Jurkat, Clone E6-1 (cell line): ENCODE results near the gene NOG.

Source experiments
- DNase-seq: peaks from one replicate; pipeline ENCODE4 v3.0.0-alpha.2; 2011; ENCODE audit warnings: low read depth, low spot score
- H3K4me3 ChIP-seq: 2 replicates; pipeline ENCODE4 v1.5.1; 2011; ENCODE audit warnings: mild to moderate bottlenecking, low read length, control low read depth, moderate library complexity

Gene NOG

DNA sequence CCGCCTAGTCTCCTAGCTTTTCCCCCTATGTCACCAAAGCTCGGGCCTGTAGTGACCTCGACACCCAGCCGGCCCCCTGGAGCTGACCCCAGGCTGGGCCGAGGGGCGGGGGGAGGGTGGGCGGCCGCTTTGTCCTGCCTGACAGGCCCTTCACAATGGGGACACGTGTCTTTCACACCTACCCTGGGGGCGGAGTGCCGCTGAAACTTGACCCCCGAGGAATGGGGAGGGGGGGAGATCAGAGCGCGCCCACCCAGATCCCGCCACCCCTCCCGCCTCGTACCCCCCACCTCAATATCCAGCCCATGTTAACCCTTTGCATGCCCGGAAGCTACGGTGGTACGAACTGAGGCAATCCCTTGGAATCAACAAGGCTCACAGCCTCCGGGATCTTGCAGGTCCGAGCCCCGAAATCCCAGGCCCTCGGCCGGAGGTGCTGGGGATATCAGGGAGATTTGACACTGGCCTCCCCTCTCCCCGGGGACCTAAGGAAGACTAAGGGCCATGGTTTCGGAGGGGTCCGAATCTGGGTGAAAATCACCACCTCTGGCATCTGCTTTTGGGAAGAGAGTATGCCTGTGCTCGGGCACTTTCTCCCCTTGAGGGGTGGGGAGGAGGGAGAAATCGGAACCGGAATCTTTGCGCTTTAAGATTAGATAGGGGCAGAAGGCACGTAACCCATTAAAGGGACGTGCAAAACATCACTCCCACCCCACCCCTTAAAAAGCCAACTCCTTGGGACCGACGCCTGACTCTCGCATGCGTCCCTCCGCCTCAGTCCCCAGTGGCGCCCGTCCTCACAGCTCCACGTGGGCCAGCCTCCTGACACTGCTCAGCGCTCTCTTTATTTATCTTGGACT, 2.6 kb downstream of the NOG start:
- H3K4me3 ChIP-seq = no peak overlapping the region
- DNase-seq = no peak

GRCh38 chr17:56596691-56597494, 3.4 kb downstream of the NOG start:
- no peak overlapping the region for H3K4me3 ChIP-seq
- no peak for DNase-seq

GRCh38 chr17:56597495-56597990, 4.0 kb downstream of the NOG start:
- H3K4me3 ChIP-seq = no peak overlapping the region
- no peak for DNase-seq

DNA sequence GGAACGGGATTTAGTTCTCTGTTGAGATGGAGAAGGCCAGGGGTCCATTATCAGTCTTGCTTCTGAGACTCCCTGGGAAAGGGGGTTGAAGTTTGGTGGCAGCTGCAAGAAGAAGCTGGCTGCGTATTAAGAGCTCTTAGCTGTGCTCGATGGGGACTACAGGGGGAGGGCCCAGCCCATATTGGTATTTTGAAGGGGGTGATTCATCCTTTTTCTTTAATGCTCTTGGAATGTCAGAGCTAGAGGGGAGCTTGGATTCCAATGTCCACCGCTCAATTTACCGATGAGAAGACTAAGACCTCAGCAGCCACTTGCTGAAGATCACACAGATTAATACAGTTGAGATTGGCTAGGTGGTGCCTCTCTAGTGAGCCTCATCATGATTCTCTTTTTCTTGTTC, 5.0 kb downstream of the NOG start:
- DNase-seq = no peak
- no peak overlapping the region for H3K4me3 ChIP-seq

- DNase-seq = no peak
- H3K4me3 ChIP-seq = no peak overlapping the region
Measured at GRCh38 chr17:56599088-56599487, 5.6 kb downstream of the NOG start.

GRCh38 chr17:56599566-56599965, 6.1 kb downstream of the NOG start:
- no peak overlapping the region for H3K4me3 ChIP-seq
- peak; percentile 54 for DNase-seq

- DNase-seq = no peak
- H3K4me3 ChIP-seq = no peak overlapping the region
Measured at GRCh38 chr17:56600256-56600655, 6.8 kb downstream of the NOG start.

- no peak overlapping the region for H3K4me3 ChIP-seq
- DNase-seq = no peak
Measured at GRCh38 chr17:56601591-56601990, 8.1 kb downstream of the NOG start.

GRCh38 chr17:56602292-56603130, 9.0 kb downstream of the NOG start:
- no peak overlapping the region for H3K4me3 ChIP-seq
- no peak for DNase-seq

- no peak overlapping the region for H3K4me3 ChIP-seq
- no peak for DNase-seq
Measured at GRCh38 chr17:56603486-56604238, 10.2 kb downstream of the NOG start.

DNA sequence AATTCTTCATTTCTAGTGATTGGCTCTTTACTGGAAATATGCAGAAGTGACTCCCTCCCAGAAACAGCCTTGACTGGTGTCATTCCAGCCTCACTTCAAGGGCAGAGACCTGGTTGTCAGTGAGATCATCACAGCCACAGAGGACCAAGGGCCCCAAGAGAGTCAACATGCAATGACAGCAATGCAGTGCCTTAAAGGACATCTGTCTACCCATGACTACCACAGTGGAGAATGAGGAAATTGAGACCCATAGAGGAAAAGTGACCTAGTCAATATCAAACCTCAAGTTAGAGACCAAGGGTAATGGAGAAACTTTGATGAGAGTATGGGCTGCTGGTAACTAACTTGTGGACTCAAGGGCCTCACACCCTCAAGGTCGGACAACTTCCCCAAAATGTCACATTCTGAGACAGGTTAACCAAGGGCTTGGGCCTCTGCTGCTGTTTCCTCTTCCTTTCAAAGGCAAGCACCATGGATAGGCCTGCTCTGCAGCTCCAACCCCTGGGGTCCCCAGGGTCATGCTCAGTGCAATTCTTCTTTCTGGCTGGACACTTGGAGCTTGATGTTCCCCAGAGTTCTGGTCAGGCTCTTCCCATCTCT, 11.3 kb downstream of the NOG start:
- no peak for DNase-seq
- no peak overlapping the region for H3K4me3 ChIP-seq

GRCh38 chr17:56608944-56609343, 15.4 kb downstream of the NOG start:
- DNase-seq = no peak
- H3K4me3 ChIP-seq = no peak overlapping the region

DNA sequence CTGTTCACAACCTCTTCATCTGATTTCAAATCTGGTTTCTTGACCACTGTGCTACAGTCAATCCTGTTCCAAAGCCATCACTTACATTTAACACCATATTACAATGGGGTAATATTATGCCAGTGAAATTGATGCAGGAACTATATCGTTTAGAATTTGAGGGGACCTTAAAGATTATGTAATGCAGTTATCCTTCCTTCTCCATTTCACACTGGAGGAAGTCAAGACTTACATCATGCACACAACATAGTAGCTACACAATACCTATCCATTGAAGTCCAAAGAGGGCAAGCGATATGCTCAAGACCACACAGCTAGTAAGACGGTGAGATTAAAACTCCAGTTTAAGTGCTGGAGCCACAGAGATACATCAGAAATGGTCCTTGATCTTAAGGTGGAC, 16.8 kb downstream of the NOG start:
- no peak overlapping the region for H3K4me3 ChIP-seq
- no peak for DNase-seq

DNA sequence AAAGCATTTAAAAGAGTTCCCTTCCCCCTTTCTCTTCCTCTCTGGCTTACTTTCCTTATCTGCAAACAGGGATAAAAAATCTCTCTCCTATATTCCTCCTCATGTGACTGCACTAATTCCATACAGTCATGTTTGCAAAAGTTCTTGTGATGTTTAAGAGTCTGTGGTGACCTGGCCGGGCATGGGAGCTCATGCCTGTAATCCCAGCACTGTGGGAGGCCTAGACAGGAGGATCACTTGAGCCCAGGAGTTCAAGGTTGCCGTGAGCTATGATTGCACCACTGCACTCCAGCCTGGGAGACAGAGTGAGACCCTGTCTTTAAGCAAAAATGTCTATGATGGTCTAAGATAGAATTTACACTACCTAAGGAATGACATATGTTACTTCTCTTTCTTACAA, 19.6 kb downstream of the NOG start:
- no peak overlapping the region for H3K4me3 ChIP-seq
- no peak for DNase-seq

DNA sequence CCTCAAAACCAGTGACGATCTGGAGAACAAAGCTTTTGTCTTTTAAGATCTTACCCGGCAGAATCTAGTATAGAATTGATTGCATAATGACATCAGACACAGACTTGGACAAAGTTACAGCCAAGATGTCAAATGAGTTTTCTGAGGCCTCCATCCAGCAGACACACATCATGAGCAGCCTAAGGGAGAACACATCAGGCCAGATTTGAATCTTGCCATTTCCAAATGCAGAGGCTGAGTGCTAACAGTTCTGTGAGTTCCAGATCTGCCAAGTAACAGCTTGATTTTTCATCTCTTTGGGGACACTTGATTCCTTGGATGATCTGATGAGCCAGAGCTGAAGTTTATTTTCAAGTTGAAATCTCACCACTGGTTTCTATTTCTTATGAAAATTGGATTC, 21.0 kb downstream of the NOG start:
- no peak for DNase-seq
- no peak overlapping the region for H3K4me3 ChIP-seq

- DNase-seq = no peak
- no peak overlapping the region for H3K4me3 ChIP-seq
Measured at GRCh38 chr17:56616239-56616638, 22.7 kb downstream of the NOG start.

DNA sequence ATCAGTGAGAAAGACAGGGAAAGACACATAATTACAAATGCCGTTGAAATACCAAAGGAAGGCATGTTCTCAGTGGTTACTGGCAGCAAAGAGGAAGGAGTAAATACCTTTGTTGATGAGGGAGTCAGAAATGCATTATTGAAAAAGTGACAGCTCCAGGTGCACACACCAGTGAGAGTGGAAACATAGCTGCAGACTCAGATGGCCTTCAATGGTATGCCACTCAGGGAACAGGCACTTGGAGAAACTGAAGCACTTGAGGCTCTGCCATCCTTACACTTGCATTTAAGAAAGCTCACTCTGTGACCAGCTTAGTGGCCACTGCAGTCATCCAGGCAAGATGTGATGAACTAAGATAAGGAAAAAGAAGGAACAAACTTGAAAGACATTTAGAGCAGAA, 29.9 kb downstream of the NOG start:
- H3K4me3 ChIP-seq = no peak overlapping the region
- DNase-seq = no peak

GRCh38 chr17:56624309-56624708, 30.8 kb downstream of the NOG start:
- DNase-seq = no peak
- no peak overlapping the region for H3K4me3 ChIP-seq
